ENCODE data around the gene RCC1. TPM values are rescaled to one million over a fixed set of nuclear protein-coding genes. Genes with fewer than 3 reads are reported as not detected.
"Not testable (repeated sequence)": the region's sequence is repeated elsewhere in the genome, so short reads cannot be mapped to it uniquely, and the experiment has no call there.

RCC1 gene
- total and polyA plus RNA-seq, 12 donors, result 12.6 to 24.4 (median 17.2) TPM

- no peaks in the 10 kb centered on the region for H3K9me3 ChIP-seq (replicated peaks in 1 of 3)
- H3K36me3 ChIP-seq (replicated peaks in 1 of 2), result no peaks in the 10 kb centered on the region
- H3K27me3 ChIP-seq, result no peaks in the 10 kb centered on the region
- no peak for DNase-seq
- TF ChIP-seq POLR2A (IDR thresholded peaks at IDR 0.05) (no peak), CTCF (IDR thresholded peaks at IDR 0.05) (no peak)
- WGBS, 4 donors, result 80 to 90% (median 82%) methylated on average over 7 of the region's 7 CpGs
- no peak overlapping the region for H3K4me3 ChIP-seq
- peaks cover 0 to 19% of the 10 kb centered on the region in 2 donors for H3K4me1 ChIP-seq (replicated peaks in 1 of 2)
- intact Hi-C loops (cut with DNase I), result no loop called here
- peak overlapping the region in 1 of 5 donors; percentile 20 for H3K27ac ChIP-seq
These were observed 47.3 kb upstream of the RCC1 start for GRCh38 chr1:28458237-28459228.

GRCh38 chr1:28466226-28466778, 39.5 kb upstream of the RCC1 start:
- intact Hi-C loops (cut with DNase I), result no loop called here
- WGBS, 4 donors, result 80 to 93% (median 88%) methylated on average over 3 of the region's 3 CpGs
- no peak for TF ChIP-seq POLR2A (IDR thresholded peaks at IDR 0.05)
- no peak for TF ChIP-seq CTCF (IDR thresholded peaks at IDR 0.05)

GRCh38 chr1:28470146-28470545, 35.7 kb upstream of the RCC1 start:
- intact Hi-C loops (cut with DNase I), result no loop called here
- H3K27ac ChIP-seq, result no peak overlapping the region
- no peaks in the 10 kb centered on the region for H3K9me3 ChIP-seq (replicated peaks in 1 of 3)
- no peaks in the 10 kb centered on the region for H3K4me1 ChIP-seq (replicated peaks in 1 of 2)
- no peak for DNase-seq
- 50 to 92% (median 77%) methylated on average over 2 of the region's 2 CpGs for WGBS, 4 donors
- H3K4me3 ChIP-seq, result no peak overlapping the region
- TF ChIP-seq POLR2A (IDR thresholded peaks at IDR 0.05) (no peak), CTCF (IDR thresholded peaks at IDR 0.05) (no peak)
- H3K36me3 ChIP-seq (replicated peaks in 1 of 2), result peaks cover 0 to 17% of the 10 kb centered on the region in 2 donors
- no peaks in the 10 kb centered on the region for H3K27me3 ChIP-seq

More at GRCh38 chr1:28466226-28466778, 39.5 kb upstream of the RCC1 start:
- Histone ChIP-seq H3K9me3 (replicated peaks in 1 of 3) (no peaks in the 10 kb centered on the region), H3K36me3 (replicated peaks in 1 of 2) (peaks cover 0 to 14% of the 10 kb centered on the region in 2 donors), H3K4me1 (replicated peaks in 1 of 2) (no peaks in the 10 kb centered on the region), H3K27me3 (no peaks in the 10 kb centered on the region), H3K27ac (no peak overlapping the region), H3K4me3 (no peak overlapping the region)
- no peak for DNase-seq

- intact Hi-C loops (cut with DNase I); H3K9me3 ChIP-seq (replicated peaks in 1 of 3); H3K4me3 ChIP-seq; H3K27ac ChIP-seq; DNase-seq; H3K27me3 ChIP-seq; H3K4me1 ChIP-seq (replicated peaks in 1 of 2): not testable (repeated sequence)
- peaks cover 0 to 48% of the 10 kb centered on the region in 2 donors for H3K36me3 ChIP-seq (replicated peaks in 1 of 2)
- WGBS, 4 donors, result 91 to 96% (median 94%) methylated on average over 12 to 13 of the region's 13 CpGs
These were observed 26.3 kb upstream of the RCC1 start for GRCh38 chr1:28479497-28479896.

Data from adrenal gland (tissue), 12 donors.